Progenitor cell of endocrine pancreas (in vitro differentiated cells): ENCODE data around the gene KIF3C. TPM values are rescaled to one million over a fixed set of nuclear protein-coding genes. Genes with fewer than 3 reads are reported as not detected.
"Not testable (repeated sequence)": the region's sequence is repeated elsewhere in the genome, so short reads cannot be mapped to it uniquely, and the experiment has no call there.

Experiments used
- DNase-seq: peaks from one replicate; pipeline ENCODE4 v3.0.0; 2021; ENCODE audit warnings: low spot score; ENCODE audit not compliant: unreplicated experiment
- H3K27ac Mint-ChIP-seq: 2 replicates; pipeline ENCODE4 v1.8.0; 2021; ENCODE audit warnings: mild to moderate bottlenecking, moderate library complexity, mixed read lengths
- H3K27me3 Mint-ChIP-seq: 2 replicates; pipeline ENCODE4 v1.8.0; 2021; ENCODE audit warnings: mixed read lengths
- H3K36me3 Mint-ChIP-seq: 2 replicates; pipeline ENCODE4 v1.8.0; 2022; ENCODE audit warnings: mixed read lengths; ENCODE audit not compliant: insufficient read depth
- H3K4me1 Mint-ChIP-seq: 2 replicates; pipeline ENCODE4 v1.8.0; 2021; ENCODE audit warnings: low read depth, mixed read lengths
- H3K4me3 Mint-ChIP-seq: 2 replicates; pipeline ENCODE4 v1.8.0; 2021; ENCODE audit warnings: low read depth, mild to moderate bottlenecking, moderate library complexity, mixed read lengths
- H3K9me3 Mint-ChIP-seq: 2 replicates; pipeline ENCODE4 v1.8.0; 2021; ENCODE audit warnings: low read depth, mixed read lengths
- CTCF ChIP-seq: fragments of 200-600 bp; sonication (generic); IDR thresholded peaks from one replicate; pipeline ENCODE4 v1.5.0; 2021; ENCODE audit warnings: antibody characterized with exemption, mild to moderate bottlenecking; ENCODE audit not compliant: unreplicated experiment
- total RNA-seq: library from RNA; stranded (reverse); gene quantifications from 2 replicates; pipeline ENCODE4 v1.2.1, GENCODE V29; 2021

KIF3C gene
- total RNA-seq, 1 donor from 2014 or later = 42.3 TPM

- DNase-seq = no peak
- no peak for TF ChIP-seq CTCF
- no peaks in the 10 kb centered on the region for H3K4me1 Mint-ChIP-seq
- H3K27me3 Mint-ChIP-seq = no peaks in the 10 kb centered on the region
- no peak overlapping the region for H3K4me3 Mint-ChIP-seq
- H3K36me3 Mint-ChIP-seq = peaks cover 3% of the 10 kb centered on the region
- H3K27ac Mint-ChIP-seq = no peak overlapping the region
- no peaks in the 10 kb centered on the region for H3K9me3 Mint-ChIP-seq
These were observed 59.8 kb downstream of the KIF3C start for GRCh38 chr2:25922501-25922900.

GRCh38 chr2:25920786-25921415 lies 61.4 kb downstream of the KIF3C start:
- H3K36me3 Mint-ChIP-seq = no peaks in the 10 kb centered on the region
- no peak overlapping the region for H3K4me3 Mint-ChIP-seq
- H3K4me1 Mint-ChIP-seq = no peaks in the 10 kb centered on the region
- H3K27ac Mint-ChIP-seq = no peak overlapping the region
- no peaks in the 10 kb centered on the region for H3K9me3 Mint-ChIP-seq
- no peak for TF ChIP-seq CTCF
- no peak for DNase-seq
- no peaks in the 10 kb centered on the region for H3K27me3 Mint-ChIP-seq

- Mint-ChIP-seq H3K4me3 (no peak overlapping the region), H3K4me1 (no peaks in the 10 kb centered on the region), H3K9me3 (no peaks in the 10 kb centered on the region), H3K27me3 (no peaks in the 10 kb centered on the region), H3K27ac (no peak overlapping the region), H3K36me3 (no peaks in the 10 kb centered on the region)
- no peak for TF ChIP-seq CTCF
- DNase-seq = no peak
These were observed 62.0 kb downstream of the KIF3C start for GRCh38 chr2:25920336-25920735.

- TF ChIP-seq CTCF = no peak
- Mint-ChIP-seq H3K27me3 (peaks cover 7% of the 10 kb centered on the region), H3K4me3 (no peak overlapping the region), H3K9me3 (no peaks in the 10 kb centered on the region), H3K4me1 (no peaks in the 10 kb centered on the region), H3K36me3 (no peaks in the 10 kb centered on the region), H3K27ac (no peak overlapping the region)
- DNase-seq = no peak
These were observed 64.5 kb downstream of the KIF3C start for GRCh38 chr2:25917832-25918231.

- not testable (repeated sequence) for H3K36me3 Mint-ChIP-seq, H3K4me1 Mint-ChIP-seq, H3K27me3 Mint-ChIP-seq, H3K27ac Mint-ChIP-seq, H3K4me3 Mint-ChIP-seq, DNase-seq, H3K9me3 Mint-ChIP-seq
These were observed 64.9 kb downstream of the KIF3C start for GRCh38 chr2:25917411-25917810.

- not testable (repeated sequence) for H3K27me3 Mint-ChIP-seq, H3K4me1 Mint-ChIP-seq, H3K9me3 Mint-ChIP-seq, H3K36me3 Mint-ChIP-seq, H3K4me3 Mint-ChIP-seq, H3K27ac Mint-ChIP-seq, DNase-seq
These were observed 66.1 kb downstream of the KIF3C start for GRCh38 chr2:25915944-25916772.

- H3K9me3 Mint-ChIP-seq, H3K4me3 Mint-ChIP-seq, H3K4me1 Mint-ChIP-seq, H3K27me3 Mint-ChIP-seq, DNase-seq, H3K36me3 Mint-ChIP-seq, H3K27ac Mint-ChIP-seq: not testable (repeated sequence)
These were observed 66.9 kb downstream of the KIF3C start for GRCh38 chr2:25915411-25915810.

GRCh38 chr2:25913696-25913973 lies 68.7 kb downstream of the KIF3C start:
- not testable (repeated sequence) for H3K4me3 Mint-ChIP-seq, H3K27ac Mint-ChIP-seq, H3K4me1 Mint-ChIP-seq, H3K36me3 Mint-ChIP-seq, H3K9me3 Mint-ChIP-seq, H3K27me3 Mint-ChIP-seq, DNase-seq
